PFSK-1 (cell line): Measurements from ENCODE around the gene NUDT13.

Experiments
- POLR2AphosphoS5 ChIP-seq: IDR thresholded peaks from 2 replicates; pipeline ENCODE4 v1.6.1; 2012; ENCODE audit warnings: low read depth, mild to moderate bottlenecking, control low read depth, low read length, moderate library complexity
- SIN3A ChIP-seq: IDR thresholded peaks from 2 replicates; pipeline ENCODE4 v1.6.1; 2012; ENCODE audit warnings: mild to moderate bottlenecking, low read length, moderate library complexity, borderline replicate concordance; ENCODE audit not compliant: insufficient read depth
- TAF1 ChIP-seq: IDR thresholded peaks from 2 replicates; pipeline ENCODE4 v1.6.1; 2012; ENCODE audit warnings: low read length, control low read depth, borderline replicate concordance; ENCODE audit not compliant: insufficient read depth

DNA sequence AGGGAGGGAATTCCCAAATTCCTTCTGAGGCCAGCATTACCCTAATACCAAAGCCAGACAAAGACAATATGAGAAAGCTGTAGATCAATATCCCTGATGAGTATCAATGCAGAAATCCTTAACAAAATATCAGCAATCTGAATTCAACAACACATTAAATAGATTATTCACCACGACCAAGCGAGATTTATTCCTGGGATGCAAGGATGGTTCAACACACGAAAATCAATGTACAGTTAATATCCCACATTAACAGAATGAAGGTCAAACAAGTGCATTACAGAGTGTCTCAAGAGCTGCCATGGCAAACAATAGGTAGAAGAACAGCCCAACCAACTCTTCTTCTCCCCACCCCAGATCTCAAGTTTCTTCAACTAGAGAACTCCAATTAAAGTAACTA, 51.4 kb downstream of the NUDT13 start:
- TF ChIP-seq POLR2AphosphoS5 (no peak), SIN3A (no peak), TAF1 (no peak)
